HG03135 (cell line): ENCODE measurements around the gene ARHGEF17.
A peak's percentile ranks its signal among the peaks of the same experiment; 100 is the strongest.

ENCODE experiments used
- ATAC-seq: cut with Tn5 transposase; IDR thresholded peaks from one replicate; pipeline ENCODE4 v1.9.1; 2021; ENCODE audit warnings: mild to moderate bottlenecking, moderate library complexity; ENCODE audit not compliant: unreplicated experiment

Gene ARHGEF17

GRCh38 chr11:73291196-73291595 is 16.9 kb upstream of the ARHGEF17 start:
- no peak for ATAC-seq

DNA sequence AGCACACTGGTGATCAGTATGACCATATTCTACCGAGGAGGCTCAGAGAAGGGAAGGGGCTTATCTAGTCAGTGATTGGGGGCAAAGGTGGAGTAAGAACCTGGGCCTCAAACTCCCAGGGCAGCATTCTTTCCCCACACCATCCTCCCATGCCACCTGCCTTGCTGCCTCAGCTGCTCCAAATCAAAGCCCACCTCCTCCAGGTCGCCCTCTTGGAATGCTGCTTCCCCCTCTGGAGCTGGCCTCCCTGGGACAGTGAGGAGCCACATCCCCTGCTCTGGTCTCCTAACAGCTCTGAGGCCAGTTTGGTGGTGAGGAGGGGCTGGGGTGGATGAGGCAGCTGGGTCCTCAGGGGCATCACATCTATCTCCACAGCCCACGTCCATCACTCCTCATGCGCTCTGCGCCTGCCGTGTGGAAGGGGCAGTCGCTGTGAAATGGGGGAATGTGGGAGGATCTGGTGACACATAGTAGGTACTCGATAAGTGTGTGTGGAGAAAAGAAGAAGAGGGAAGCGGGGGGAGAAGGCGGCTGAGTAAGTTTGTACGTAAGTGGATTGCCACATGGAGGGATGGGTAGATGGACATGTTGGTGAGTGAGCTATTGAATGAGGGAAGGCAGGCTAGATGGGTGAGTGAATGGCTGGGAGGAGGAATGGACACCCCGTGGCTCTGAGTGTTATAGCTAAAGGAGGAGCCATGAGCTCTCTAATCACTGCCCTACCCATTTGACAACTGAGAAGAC is 16.1 kb upstream of the ARHGEF17 start:
- no peak for ATAC-seq

DNA sequence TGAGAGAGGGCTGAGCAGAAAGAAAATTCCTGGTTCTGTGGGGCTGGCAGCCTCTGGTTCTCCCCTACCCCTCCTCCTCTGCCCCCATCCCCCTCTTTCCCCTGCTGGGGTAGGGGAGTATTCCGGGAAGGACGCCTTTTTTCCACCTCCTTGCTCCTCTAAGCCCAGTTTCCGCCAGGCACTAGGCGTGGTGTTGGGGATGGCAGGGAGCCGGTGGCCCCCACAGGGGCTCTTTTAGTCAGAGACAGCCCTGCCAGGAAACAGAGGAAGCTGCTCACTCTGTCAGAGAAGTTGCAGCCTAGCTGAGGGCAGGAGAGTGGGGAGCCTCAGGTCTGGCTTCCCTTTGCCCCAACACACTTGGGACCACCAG is 15.6 kb upstream of the ARHGEF17 start:
- ATAC-seq, result no peak

DNA sequence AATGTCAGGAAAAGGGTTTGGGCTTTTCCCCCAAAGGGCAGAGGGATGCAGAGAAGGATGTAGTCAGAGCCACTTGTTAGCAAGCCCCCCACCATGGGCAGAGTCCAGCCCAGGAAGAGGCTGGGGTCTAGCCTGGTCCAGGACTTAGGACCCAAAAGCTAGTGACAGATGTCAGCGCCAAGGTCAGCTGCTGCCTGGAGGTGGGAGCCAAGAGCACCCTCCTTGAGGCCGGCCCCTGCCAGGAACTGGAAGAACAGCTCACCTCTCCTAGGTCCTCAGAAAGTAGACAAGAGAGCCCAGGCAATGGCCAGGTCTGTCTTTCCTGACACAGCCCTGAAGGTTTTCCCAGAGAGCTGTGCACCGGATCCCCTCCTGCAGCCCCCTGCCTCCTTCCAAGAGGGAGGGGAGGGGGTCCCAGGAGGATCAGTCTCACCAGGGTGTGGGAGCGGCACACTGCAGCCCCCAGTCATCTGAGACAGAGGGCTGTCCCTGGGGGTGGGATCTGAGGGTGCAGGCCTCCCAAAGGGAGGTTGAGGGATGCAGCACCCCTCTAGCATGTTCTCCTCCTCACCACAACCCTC is 14.6 kb upstream of the ARHGEF17 start:
- no peak for ATAC-seq

GRCh38 chr11:73294604-73295003 is 13.5 kb upstream of the ARHGEF17 start:
- no peak for ATAC-seq

DNA sequence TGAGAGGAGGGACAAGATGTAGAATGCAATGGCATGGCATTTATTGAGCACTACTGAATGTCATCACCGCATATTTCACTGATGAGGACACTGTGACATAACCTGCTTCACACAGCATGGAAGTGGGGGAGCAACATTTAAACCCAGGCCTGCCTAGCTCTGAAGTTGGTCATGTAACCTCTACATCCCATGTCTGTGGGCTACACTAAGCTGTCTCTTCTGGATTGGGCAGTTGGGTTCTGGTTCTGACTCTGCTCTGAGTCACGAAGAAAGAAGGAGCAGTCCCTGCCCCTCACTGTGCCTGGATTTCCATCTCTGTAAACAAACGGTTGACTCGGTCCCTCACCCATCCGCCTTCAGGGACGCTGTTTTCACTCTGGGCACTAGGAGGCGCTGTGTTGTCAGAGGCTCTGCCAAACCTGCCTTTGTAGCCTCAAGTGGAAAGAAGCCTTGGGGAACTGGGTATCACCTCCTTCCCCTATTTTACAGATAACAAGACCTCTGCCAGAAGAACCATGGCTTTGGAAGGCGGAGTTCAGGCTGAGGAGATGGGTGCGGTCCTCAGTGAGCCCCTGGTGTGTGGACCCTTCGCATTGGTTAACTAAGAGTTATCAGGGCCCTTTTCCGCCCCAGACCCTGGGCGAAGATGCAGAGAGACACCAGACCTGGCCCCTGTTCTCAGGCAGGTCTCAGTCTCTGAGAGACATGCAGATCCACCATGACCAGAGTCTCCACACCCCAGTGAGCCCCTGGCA is 12.7 kb upstream of the ARHGEF17 start:
- ATAC-seq, result no peak

GRCh38 chr11:73295996-73296318 is 12.1 kb upstream of the ARHGEF17 start:
- no peak for ATAC-seq

- no peak for ATAC-seq
These were observed 11.4 kb upstream of the ARHGEF17 start for GRCh38 chr11:73296501-73297230.

DNA sequence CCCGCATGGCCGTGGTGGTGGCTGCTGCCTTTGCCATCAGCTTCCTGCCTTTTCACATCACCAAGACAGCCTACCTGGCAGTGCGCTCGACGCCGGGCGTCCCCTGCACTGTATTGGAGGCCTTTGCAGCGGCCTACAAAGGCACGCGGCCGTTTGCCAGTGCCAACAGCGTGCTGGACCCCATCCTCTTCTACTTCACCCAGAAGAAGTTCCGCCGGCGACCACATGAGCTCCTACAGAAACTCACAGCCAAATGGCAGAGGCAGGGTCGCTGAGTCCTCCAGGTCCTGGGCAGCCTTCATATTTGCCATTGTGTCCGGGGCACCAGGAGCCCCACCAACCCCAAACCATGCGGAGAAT is 10.9 kb upstream of the ARHGEF17 start:
- no peak for ATAC-seq

DNA sequence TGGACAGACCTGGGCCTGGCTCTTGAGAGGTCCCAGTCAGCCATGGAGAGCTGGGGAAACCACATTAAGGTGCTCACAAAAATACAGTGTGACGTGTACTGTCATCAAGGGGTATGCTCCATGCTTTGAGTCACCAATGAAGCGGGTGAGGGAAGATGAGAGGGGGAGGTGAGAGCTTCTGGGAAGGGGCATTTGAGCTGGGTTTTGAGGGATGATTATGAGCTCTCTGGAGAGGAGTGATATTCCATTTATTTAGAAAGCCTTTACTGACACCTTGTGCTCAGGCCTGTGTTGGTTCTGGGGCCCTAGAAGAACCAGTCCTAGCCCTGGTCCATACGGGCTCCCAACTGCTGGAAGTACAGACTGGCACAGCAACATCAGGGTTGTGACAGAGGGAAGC is 10.4 kb upstream of the ARHGEF17 start:
- ATAC-seq, result no peak

DNA sequence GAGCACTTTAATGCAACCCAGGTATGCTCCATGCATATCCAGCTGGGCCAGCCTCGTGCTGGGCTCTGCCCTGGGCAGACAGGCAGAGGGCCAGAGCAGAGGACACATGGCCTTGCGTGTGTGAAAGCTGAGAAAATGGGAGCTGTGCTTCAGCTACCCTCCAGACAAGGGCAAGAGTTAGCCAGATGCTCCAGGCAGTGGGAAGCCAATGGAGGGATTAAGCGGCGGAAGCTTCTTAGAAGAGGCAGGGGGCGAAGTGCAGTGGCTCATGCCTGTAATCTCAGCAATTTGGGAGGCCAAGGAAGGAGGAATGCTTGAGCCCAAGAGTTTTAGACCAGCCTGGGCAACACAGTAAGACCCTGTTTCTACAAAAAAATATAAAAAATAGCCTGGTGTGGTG is 9.8 kb upstream of the ARHGEF17 start:
- ATAC-seq, result no peak

GRCh38 chr11:73299751-73300150 is 8.3 kb upstream of the ARHGEF17 start:
- no peak for ATAC-seq

DNA sequence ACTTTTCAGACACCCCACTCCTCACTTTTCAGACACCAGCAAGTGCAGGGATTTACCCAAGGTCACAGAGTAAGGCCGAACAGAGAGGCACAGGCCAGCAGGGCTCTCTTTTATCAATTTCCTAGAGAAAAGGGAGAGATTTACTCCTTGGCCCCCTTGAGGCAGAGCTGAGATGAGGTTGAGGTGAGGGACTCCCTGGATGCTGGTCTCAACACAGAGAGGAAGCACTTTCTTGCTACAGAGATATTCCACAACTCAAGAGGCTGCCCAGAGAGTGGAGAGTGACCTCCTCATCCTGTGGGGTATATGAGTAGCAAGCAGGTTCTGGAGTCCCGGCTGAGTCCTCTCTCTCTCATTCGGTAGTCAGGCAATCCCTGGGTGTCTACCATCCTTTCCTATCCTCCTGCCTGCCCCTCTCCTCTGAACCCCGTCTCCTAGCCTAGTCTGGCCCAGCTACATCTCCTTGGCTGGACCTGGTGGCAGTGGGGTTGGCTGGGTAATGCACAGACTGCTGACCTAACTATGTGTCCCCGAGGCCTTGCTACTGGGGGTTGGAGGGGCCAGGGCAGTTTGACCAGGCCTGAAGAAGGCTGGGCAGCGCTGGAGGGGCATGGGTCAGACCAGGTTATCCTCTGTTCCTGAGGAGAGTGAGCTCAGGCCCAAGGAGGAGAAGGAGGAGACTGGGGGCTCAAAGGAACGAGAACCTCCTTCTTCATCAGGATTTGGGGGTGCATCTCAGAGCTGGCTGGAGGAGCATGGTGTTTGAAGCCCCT is 1.8 kb upstream of the ARHGEF17 start:
- no peak for ATAC-seq

DNA sequence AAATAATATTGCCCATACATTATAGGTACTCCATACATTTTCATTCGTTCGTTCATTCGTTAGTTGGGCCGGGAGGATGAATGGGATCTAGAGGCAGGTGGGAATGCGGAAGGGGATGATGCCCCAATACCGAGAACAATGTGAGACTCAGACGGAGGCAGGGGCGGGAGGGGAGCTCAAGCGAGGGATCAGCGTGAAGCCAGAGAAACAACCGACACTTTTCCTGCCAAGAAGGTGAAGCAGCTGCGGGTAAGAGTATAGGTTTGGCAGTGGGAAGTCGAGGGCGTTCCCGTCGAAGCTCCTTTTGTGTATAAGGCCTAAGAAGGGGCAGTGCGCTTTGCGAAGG is 1.1 kb upstream of the ARHGEF17 start:
- ATAC-seq, result no peak

- ATAC-seq, result peak; percentile 47
These were observed 613 bp upstream of the ARHGEF17 start for GRCh38 chr11:73307323-73308002.

DNA sequence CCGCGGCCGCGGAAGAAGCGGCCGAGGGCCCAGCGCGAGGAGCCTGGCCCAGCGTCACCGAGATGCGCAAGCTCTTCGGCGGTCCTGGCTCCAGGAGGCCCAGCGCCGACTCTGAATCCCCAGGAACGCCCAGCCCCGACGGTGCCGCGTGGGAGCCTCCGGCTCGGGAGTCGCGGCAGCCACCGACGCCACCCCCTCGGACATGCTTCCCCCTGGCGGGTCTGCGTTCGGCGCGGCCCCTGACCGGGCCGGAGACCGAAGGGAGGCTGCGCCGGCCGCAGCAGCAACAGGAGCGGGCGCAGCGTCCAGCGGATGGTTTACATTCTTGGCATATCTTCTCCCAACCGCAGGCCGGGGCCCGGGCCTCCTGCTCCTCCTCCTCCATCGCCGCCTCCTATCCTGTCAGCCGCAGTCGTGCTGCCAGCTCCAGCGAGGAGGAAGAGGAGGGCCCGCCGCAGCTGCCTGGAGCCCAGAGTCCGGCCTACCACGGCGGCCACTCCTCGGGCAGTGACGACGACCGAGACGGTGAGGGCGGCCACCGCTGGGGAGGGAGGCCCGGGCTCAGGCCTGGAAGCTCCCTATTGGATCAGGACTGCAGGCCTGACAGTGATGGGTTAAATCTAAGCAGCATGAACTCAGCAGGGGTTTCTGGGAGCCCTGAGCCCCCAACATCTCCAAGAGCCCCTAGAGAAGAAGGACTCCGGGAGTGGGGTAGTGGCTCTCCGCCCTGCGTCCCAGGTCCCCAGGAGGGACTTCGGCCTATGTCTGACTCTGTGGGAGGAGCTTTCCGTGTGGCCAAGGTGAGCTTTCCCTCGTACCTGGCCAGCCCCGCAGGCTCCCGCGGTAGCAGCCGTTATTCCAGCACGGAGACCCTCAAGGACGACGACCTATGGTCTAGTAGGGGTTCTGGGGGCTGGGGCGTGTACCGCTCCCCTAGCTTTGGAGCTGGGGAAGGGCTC is 1.2 kb downstream of the ARHGEF17 start:
- ATAC-seq, result no peak

GRCh38 chr11:73310076-73310475 is 2.0 kb downstream of the ARHGEF17 start:
- ATAC-seq, result no peak

- no peak for ATAC-seq
These were observed 2.8 kb downstream of the ARHGEF17 start for GRCh38 chr11:73310661-73311393.

GRCh38 chr11:73311394-73311869 is 3.4 kb downstream of the ARHGEF17 start:
- no peak for ATAC-seq
